Uterus (tissue), 4 donors: ENCODE data around the gene TRABD2B. TPM values are rescaled to one million over a fixed set of nuclear protein-coding genes. Genes with fewer than 3 reads are reported as not detected.

Source experiments
- DNase-seq, 2 donors: peaks; one replicate each; pipeline ENCODE4 v3.0.0-alpha.2; 2019 to 2020
- H3K27ac ChIP-seq, 2 donors: fragments of 200-600 bp; sonication (generic); 1 replicate in 1 of 2; 2 replicates in 1 of 2; pipeline ENCODE4 v1.5.1; 2016 to 2018
- H3K27me3 ChIP-seq, 2 donors: fragments of 200-600 bp; sonication (generic); one replicate each; pipeline ENCODE4 v1.5.1; 2018 to 2019; ENCODE audit warnings: control low read depth in 1 of 2
- H3K36me3 ChIP-seq, 2 donors: fragments of 200-600 bp; sonication (generic); one replicate each; pipeline ENCODE4 v1.5.1; 2019; ENCODE audit warnings: control low read depth in 1 of 2
- H3K4me1 ChIP-seq, 2 donors: fragments of 200-600 bp; sonication (generic); one replicate each; pipeline ENCODE4 v1.5.1; 2018 to 2019; ENCODE audit warnings: control low read depth in 1 of 2
- H3K4me3 ChIP-seq, 2 donors: fragments of 200-600 bp; sonication (generic); 1 replicate in 1 of 2; 2 replicates in 1 of 2; pipeline ENCODE4 v1.5.1; 2018 to 2019; ENCODE audit warnings: mild to moderate bottlenecking in 1 of 2
- H3K9me3 ChIP-seq, 2 donors: fragments of 200-600 bp; sonication (generic); one replicate each; pipeline ENCODE4 v1.5.1; 2019; ENCODE audit warnings: control low read depth in 1 of 2
- CTCF ChIP-seq, 4 experiments: fragments of 200-600 bp in 2 of 4; fragments of 450-650 bp in 2 of 4; sonication (generic) in 2 of 4; IDR thresholded peaks; one replicate each; pipeline ENCODE4 v1.5.1; 2016 to 2019; ENCODE audit warnings: antibody characterized with exemption in 4 of 4, mild to moderate bottlenecking in 2 of 4, moderate library complexity in 1 of 4
- POLR2A ChIP-seq, 2 donors: fragments of 450-650 bp; IDR thresholded peaks; one replicate each; pipeline ENCODE4 v1.6.1; 2016; ENCODE audit warnings: antibody characterized with exemption in 2 of 2, mild to moderate bottlenecking in 1 of 2, moderate library complexity in 1 of 2
- intact Hi-C: fragments of 100-400 bp; cut with DNase I; formaldehyde crosslinking; loops from one replicate; pipeline ENCODE4 v1.15.1; 2023; ENCODE audit warnings: low total_unique reads
- total RNA-seq, 4 donors: library from RNA; depleted of rRNA in 3 of 4; stranded (reverse); fragments of >200 nt in 3 of 4; gene quantifications; one replicate each; pipeline versions ENCODE4 v1.1.0 to v1.2.4, GENCODE V29; 2014 to 2023
- donor health status: DM: yes; HTN: yes; CAD: no.

TRABD2B gene
- total RNA-seq, 4 donors from 2014 or later = under 0.01 to 1.6 (median 1.0) TPM

- Histone ChIP-seq H3K4me1 (peaks cover 0 to 7% of the 10 kb centered on the region in 2 donors), H3K36me3 (no peaks in the 10 kb centered on the region), H3K27ac (no peak overlapping the region), H3K9me3 (no peaks in the 10 kb centered on the region), H3K27me3 (peaks cover 0 to 22% of the 10 kb centered on the region in 2 donors), H3K4me3 (no peak overlapping the region)
- intact Hi-C loops = no loop called here
- TF ChIP-seq CTCF (IDR thresholded peaks at IDR 0.05) (no peak), POLR2A (IDR thresholded peaks at IDR 0.05) (no peak)
- DNase-seq = no peak
Measured at GRCh38 chr1:47725000-47725473, 272.1 kb downstream of the TRABD2B start.

GRCh38 chr1:47724432-47724999 is 272.7 kb downstream of the TRABD2B start:
- TF ChIP-seq CTCF (IDR thresholded peaks at IDR 0.05) = no peak
- no peak for TF ChIP-seq POLR2A (IDR thresholded peaks at IDR 0.05)
- H3K9me3 ChIP-seq = no peaks in the 10 kb centered on the region
- H3K4me1 ChIP-seq = peaks cover 0 to 7% of the 10 kb centered on the region in 2 donors
- H3K4me3 ChIP-seq = no peak overlapping the region
- H3K27me3 ChIP-seq = peaks cover 0 to 22% of the 10 kb centered on the region in 2 donors
- no peak overlapping the region for H3K27ac ChIP-seq
- DNase-seq = no peak
- intact Hi-C loops = no loop called here
- no peaks in the 10 kb centered on the region for H3K36me3 ChIP-seq

- no peak overlapping the region for H3K27ac ChIP-seq
- intact Hi-C loops = no loop called here
- peaks cover 0 to 7% of the 10 kb centered on the region in 2 donors for H3K4me1 ChIP-seq
- H3K36me3 ChIP-seq = no peaks in the 10 kb centered on the region
- H3K27me3 ChIP-seq = peaks cover 0 to 22% of the 10 kb centered on the region in 2 donors
- TF ChIP-seq POLR2A (IDR thresholded peaks at IDR 0.05) = no peak
- TF ChIP-seq CTCF (IDR thresholded peaks at IDR 0.05) = no peak
- no peak overlapping the region for H3K4me3 ChIP-seq
- DNase-seq = no peak
- no peaks in the 10 kb centered on the region for H3K9me3 ChIP-seq
Measured at GRCh38 chr1:47722909-47723580, 274.1 kb downstream of the TRABD2B start.

GRCh38 chr1:47722101-47722500 is 275.1 kb downstream of the TRABD2B start:
- intact Hi-C loops = no loop called here
- Histone ChIP-seq H3K27ac (no peak overlapping the region), H3K4me3 (no peak overlapping the region), H3K9me3 (no peaks in the 10 kb centered on the region), H3K36me3 (no peaks in the 10 kb centered on the region), H3K27me3 (peaks cover 0 to 19% of the 10 kb centered on the region in 2 donors), H3K4me1 (peaks cover 0 to 7% of the 10 kb centered on the region in 2 donors)
- no peak for TF ChIP-seq CTCF (IDR thresholded peaks at IDR 0.05)
- TF ChIP-seq POLR2A (IDR thresholded peaks at IDR 0.05) = no peak
- no peak for DNase-seq

- Histone ChIP-seq H3K36me3 (no peaks in the 10 kb centered on the region), H3K9me3 (no peaks in the 10 kb centered on the region), H3K27me3 (peaks cover 0 to 13% of the 10 kb centered on the region in 2 donors), H3K27ac (no peak overlapping the region), H3K4me3 (no peak overlapping the region), H3K4me1 (no peaks in the 10 kb centered on the region)
- no peak for TF ChIP-seq CTCF (IDR thresholded peaks at IDR 0.05)
- TF ChIP-seq POLR2A (IDR thresholded peaks at IDR 0.05) = no peak
- no peak for DNase-seq
- intact Hi-C loops = no loop called here
Measured at GRCh38 chr1:47720111-47720510, 277.1 kb downstream of the TRABD2B start.
